Endometrial microvascular endothelial cells (primary cell): Measurements from ENCODE around the gene KCNE2. TPM values are rescaled to one million over a fixed set of nuclear protein-coding genes. Genes with fewer than 3 reads are reported as not detected.

ENCODE experiments used
- in situ Hi-C: cut with HindIII; loops from 2 replicates; pipeline ENCODE4 v1.10.0; 2017; ENCODE audit warnings: low sequenced_read_pairs, low pct_unique_long_range_greater_than_20kb; ENCODE audit errors: inconsistent ontology term
- total RNA-seq: library from RNA; depleted of rRNA; stranded (reverse); fragments of >200 nt; gene quantifications from one replicate; pipeline ENCODE4 v1.2.3, GENCODE V29; 2015; ENCODE audit errors: inconsistent ontology term

Gene KCNE2, protein sequence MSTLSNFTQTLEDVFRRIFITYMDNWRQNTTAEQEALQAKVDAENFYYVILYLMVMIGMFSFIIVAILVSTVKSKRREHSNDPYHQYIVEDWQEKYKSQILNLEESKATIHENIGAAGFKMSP
- not detected for total RNA-seq

DNA sequence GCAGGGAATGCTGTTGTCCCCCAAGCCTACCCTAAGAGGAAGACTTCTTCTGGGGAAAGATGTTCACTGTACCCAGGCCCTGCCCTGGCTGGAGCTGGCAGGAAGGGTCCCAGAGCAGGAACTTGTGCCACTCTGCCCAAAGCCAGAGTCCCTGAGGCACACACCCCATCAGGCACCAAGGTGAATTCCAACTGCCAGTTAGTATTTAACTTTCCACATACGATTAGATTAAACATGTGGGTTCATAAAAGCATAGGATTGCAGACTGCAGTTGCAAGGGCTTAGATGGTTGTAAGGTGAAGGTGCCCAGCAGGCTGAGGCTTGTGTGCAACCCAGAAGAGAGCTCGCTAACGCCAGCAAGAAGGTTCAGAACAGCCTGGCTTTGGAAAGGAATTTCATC, at the start of gene KCNE2:
TSS of gene KCNE2 (plus strand) at position 274 of the 400 bp plus-strand sequence. CDS start 6,473 bp downstream, outside the sequence.
- in situ Hi-C loops: no loop called here

DNA sequence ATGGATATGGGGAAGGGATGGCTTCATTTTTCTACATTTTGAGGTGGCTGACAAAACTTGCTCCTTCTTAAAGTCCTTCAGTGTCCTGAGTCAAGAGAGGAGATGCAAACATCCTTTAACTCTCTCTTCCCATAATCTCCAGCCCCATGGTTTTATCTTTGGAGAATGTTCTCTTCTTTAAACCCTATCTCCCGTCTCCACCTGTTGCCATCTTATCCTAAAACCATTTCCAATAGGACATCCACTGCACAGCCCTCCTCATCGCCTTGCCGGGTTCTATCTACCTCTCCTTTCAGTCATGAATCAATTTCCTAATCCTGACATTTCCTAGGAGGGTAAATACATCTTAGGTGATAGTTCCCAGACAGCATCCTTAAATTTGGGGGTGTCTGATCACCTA, 44.2 kb upstream of the KCNE2 start:
- in situ Hi-C loops: no loop called here

DNA sequence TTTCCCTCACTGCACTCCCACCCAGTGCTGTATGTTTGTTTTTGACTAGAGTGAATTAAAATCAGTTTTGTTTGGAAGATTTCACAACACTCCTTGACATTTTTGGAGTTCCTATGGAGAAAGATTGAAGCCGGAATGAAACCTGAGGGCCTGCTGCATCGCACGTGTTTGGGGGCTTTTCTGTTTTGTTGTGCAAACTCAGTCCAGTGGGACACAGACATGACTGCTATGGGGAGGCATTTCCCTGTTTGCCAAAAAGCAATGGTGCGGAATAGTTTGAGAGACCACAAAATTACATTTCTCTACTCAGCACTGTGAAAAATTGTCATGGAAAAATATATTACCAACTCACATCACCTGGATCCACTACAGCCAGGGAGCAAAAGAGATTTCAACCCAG, 43.8 kb upstream of the KCNE2 start:
- in situ Hi-C loops: no loop called here

DNA sequence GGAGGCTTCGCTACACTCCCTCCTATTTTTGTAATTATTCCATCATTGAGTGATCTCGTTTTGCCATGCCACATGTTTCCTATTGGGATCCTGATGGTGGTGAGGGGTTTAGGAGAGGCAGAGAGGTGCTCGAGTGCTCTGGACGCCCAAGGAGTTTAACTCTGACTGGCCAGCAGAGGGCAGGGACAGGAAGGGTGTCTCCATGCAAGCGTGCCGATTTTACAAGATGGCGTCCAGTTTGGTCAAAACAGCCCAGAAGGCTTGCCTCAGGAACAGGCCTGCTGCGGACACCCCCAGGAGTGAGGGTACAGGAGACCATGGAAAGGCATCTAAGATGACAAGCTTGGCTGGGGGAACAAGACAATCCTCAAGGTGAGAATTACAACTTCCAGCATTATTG, 33.8 kb upstream of the KCNE2 start:
- in situ Hi-C loops: no loop called here

DNA sequence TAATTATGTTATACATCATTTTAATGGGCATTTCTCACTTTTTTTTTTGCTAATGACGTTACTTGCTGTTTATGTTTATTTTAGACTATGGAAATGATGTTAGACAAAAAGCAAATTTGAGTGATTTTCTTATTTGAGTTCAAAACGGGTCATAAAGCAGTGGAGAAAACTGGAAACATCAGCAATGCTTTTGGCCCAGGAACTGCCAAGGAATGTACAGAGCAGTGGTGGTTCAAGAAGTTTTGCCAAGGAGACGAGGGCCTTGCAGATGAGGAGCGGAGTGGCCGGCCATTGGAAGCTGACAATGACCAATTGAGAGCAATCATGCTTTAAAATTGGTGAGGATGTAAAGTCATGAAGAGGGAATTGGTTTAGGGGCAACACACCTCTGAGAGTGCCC, 32.1 kb upstream of the KCNE2 start:
- in situ Hi-C loops: no loop called here

DNA sequence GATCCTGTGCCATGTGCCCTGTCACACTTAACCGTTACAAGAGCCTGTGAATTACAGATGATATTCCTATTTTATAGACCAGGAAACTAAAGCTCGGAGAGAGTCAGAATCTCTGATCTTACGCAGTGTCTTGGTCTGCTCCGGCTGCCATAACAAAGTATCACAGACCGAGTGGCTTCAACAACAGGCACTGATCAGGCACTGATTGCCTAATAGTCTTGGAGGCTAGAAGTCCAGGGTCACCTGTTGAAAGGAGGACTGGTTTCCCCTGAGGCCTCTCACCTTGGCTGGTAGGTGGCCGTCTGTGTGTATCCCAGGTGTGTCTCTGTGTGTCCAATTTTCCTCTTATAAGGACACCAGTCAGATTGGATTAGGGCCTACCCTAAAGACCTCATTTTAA, 31.5 kb upstream of the KCNE2 start:
- in situ Hi-C loops: no loop called here

DNA sequence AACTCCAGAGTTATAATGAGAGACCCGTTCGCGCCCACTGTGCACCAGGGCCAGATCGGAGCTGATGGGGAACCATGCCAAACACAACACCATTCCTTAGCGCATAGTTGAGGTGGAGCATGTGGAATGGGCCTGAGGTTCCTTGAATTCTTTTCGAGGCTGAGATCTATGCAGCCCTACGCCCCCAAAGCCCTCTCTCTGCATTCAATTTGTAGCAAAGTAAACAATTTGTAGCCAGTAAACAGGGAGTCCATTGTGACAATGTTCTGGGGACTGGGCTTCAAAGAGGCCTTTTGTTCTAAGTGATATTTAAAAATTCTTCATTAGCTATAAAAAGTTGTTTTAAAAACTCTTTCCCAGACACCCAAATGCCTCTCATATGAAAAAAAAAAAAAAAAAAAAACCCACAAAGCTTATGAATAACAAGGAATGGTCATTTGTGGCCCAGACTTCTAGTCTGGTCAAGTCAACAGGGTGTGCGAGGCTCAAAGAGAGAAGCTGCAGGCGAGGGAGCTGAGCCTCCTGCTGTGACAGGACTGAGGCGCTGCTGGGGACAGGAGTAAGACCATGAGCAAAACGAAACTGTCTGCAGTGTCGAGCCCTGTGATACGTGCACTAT, 30.6 kb upstream of the KCNE2 start:
- in situ Hi-C loops: no loop called here

DNA sequence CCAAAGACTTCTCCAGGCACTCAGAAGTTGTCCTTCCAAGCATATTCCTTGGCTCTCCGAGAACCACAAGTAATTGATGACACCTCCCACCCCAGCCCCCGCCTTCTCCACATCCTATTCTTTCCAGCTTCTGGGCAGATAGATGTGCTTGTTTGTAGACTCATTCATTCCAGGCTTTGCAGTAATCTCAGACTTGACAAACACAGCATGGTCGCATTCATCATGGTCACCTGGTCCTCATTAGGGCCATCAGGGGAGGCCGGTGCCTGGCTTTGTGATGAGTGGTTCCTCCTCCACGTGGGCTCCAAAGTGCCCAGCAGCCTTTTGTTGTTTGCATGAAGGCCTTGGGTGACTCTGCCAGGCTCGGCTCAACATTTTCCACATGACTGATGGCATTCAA, 28.5 kb upstream of the KCNE2 start:
- in situ Hi-C loops: no loop called here

DNA sequence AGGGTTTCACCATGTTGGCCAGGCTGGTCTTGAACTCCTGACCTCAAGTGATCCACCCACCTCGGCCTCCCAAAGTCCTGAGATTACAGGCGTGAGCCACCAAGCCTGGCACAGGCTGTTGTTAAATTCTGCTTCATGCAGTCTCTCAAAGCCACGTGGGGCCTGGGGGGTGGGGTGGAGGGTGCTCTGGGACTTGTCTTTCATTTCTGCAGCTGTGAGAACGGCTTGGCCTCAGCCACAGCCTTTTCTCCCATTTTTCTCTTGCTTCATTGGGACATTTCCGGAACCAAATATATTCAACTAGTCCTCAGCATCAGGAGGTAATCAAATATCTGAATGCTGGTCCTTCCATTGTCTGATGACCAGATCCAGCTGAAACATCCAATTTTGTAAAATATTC, 27.6 kb upstream of the KCNE2 start:
- in situ Hi-C loops: no loop called here

DNA sequence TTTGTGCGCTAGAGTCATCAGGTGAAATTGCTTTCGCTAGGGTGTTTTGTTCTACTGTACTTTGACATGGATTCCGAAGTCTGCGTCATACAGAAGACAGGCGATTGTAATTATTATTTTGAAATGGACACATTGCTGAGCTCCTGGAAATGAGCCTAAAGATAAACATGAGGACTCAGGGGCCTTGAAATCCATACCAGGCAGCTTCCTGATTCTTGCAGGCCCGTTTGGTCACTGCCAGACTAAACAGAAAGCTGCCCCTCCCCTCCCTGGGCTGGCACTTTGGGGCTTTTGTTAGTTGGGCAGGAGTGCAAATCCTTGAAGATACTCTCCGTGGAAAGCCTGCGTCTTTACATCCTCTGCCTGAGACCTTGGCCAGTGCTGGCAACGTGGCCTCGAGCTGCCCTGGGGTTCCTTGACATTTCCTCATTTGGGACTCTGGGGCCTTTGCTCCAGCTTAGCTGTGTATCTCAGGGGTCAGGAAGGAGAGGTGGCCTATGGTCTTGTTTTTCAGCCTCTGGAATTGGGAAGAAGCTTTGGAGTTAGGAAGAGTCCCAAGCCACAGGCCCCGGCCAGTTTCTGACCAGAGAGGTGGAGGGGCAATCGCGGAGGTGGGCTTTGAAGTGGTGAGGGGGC, 26.9 kb upstream of the KCNE2 start:
- in situ Hi-C loops: no loop called here

DNA sequence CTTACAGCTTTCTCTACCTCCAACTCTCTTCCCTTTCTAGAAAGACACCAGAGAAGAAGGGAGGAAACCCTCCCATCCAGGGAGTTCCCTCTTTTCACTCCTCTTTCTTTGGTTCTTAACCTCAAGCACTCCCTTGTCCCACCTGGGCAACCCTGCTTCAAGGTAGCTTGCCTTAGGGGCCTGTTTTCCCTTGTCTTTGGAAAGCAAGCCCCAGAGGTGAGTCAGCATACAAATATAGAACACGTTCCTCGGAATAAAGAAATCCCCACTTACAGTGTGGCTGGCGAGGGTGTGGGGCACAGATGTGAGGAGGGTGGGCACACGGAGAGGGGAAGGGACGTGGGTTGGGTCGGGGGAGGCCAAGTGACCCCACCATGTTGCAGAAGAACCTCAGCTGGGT, 26.1 kb upstream of the KCNE2 start:
- in situ Hi-C loops: no loop called here

DNA sequence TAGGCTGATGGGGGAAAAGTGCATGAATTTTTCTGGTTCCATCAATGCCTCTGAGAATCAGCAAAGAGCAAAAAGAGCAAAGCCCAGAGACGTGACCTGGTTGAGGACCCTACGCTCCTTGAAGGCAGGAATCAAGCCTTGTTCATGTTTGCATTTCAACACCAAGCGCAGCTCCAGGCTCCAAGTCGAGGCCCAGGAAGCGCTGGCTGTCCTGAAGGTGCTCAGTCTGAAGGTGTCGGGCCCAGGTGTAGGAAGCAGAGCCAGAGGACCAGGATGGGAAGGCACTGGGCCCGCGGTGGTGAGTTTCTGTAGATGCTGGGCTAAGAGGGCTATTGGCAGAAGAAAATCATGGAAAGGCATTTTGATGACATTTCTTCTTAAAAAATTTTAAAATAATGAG, 25.6 kb upstream of the KCNE2 start:
- in situ Hi-C loops: no loop called here

DNA sequence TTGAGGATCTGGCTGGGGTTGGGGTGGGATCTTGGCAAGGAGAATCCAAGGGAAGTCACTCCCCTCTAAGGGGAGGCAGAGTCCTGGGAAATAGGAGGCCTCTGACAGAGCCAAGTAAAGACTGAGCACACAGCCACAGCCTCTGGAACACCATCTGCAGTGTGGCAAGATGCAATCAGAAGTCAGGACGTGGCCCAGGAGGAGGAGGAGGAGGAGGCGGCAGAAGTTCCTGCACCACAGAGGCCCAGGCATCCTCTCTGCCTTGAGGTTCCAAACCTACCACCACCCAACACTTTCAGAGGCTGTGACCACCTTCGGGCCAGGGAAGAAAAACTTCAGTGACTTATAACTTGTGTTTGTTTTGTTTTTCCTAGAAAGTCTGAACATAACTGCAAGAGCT, 23.7 kb upstream of the KCNE2 start:
- in situ Hi-C loops: no loop called here

DNA sequence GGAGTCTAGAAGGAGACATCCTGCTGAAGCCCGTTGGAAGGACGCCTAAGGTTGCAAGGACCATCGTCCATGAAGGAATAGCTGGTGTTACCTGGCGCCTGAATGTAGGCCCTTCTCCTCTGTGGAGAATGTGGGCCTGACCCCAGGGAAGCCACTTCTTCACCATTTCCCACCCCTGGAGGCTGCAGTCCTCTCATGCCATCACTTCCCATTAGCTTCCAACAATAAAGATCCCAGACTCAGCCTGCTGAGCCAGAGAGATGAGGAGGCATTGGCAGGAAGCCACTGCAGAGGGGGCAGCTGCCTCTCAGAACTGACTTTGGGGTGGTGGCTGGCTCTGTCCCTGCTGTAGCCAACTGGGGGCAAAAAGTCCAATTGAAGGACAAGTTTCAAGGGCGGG, 21.3 kb upstream of the KCNE2 start:
- in situ Hi-C loops: no loop called here

DNA sequence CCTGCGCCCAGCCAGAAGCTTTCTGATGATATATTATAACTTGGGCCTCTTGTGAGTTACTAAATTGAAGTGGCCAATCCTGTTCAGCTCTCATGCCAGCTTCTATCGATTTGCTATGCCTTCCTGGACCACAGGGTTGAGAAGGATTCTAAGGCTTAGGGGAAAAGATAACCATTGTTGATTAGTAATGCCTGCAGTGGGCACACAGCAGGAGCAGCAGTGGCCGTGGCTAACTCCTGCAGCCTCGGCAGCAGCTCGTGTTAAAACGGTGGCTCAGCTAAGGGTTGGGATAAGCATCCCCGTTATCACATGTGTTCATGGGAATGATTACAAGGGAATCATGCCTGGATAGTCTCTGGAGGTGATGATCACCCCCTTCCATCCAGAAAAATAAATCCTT, 20.5 kb upstream of the KCNE2 start:
- in situ Hi-C loops: no loop called here

DNA sequence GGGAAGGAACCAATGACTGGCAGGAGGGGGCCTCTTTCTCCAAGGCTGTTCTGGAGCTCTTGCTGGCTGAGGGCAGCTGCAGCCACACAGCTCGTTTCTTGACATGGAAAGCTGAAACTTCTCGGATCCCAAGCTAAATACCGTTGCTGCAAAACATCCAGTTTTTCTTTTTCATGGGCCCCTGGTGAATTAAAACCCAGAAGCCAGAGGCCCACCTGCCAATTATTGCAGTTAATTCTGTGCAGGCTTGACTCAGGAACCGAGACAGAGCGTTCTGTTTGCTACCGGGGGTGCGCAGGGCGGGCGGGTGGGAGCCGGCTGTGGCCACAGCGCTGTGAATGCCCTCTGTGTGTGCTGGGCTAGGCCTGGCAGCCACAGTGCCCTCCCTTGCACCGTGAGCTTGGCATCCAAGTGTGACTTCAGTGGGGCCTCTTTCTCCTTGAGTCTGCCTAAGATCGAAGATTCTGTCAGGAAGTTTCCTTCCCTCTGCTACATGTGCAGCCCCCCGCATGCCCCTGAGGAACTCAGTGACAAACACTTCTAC, 19.9 kb upstream of the KCNE2 start:
- in situ Hi-C loops: no loop called here

DNA sequence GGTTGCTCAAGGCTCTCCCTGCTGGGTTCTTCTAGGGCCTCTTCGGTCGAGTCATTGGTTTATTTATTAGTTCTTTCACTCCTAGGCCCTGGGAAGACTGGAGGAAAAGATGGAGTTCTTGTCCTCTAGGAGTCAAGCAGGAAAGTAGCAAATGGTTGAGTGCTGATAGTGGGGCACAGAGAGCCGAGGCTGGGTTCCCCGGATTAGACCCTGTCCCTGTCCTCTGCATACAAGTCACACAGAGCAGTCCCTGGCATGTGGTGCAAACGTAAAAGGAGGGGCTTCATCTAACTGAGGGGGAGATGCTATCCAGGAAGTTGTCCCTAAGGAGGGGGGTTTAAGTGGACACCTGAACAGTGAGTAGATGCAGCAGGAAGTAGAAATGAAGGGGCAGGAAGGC, 19.2 kb upstream of the KCNE2 start:
- in situ Hi-C loops: no loop called here

DNA sequence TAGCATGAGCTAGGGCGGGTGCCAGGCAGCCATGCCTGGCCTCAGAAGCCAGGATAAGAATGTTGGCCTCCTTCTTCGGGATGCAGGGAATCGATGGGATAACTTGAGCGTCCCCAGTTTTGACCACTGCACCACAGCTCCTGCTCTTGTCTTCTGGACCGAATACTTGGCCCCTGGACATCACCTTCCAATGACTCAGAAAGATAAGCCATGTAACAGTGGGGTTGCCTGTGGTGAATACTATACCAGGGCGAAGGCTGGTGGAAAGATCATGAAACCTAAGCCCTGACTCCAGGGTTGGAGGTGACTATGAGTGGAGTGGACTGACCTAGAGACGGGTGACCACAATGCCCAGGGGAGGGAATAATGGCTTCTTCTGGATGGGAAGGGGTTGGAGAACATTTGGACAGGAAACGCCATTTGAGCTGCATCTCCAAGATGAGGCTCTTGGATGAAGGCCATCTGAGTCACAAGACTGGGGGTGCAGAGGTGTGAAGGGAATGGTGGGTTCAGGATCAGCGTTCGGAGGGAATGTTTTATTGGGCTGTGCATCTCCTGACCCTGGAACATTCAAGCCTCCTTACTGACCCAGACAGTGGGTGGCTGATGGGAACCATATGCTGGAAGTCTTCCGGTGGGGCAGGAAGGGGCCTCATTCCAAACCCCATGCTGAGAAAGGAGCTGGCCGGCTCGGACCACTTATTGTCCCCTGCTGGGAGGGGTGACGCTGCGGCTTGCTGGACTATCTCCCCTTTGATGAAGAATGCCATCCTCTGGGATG, 18.5 kb upstream of the KCNE2 start:
- in situ Hi-C loops: no loop called here

DNA sequence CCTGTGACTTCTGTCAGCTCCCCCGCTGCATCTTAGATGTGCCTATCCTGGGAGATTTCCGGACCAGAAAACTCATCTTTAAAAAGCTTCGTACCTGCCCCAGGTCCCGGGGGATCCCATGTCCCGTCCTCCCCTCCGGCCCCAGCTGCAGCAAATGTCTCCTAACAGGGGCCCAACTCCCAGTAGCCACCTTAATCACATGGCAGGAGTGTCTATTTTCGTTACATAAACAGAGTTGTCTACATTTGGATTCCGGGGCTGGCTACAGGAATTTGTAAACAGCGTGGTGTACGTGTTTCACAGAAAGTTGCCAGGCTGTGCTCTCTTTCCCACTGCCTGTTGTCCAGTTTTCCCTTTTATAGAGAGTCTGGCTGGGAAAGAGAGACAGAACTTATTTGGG, 17.9 kb upstream of the KCNE2 start:
- in situ Hi-C loops: no loop called here
